Adipocyte (in vitro differentiated cells): Measurements from ENCODE around the gene CCHCR1.
A peak's percentile ranks its signal among the peaks of the same experiment; 100 is the strongest.

Experiments used
- DNase-seq: peaks from one replicate; pipeline ENCODE4 v3.0.0-alpha.2; 2015; ENCODE audit warnings: low read depth
- H3K27me3 ChIP-seq: replicated peaks from 2 replicates; pipeline ENCODE4 v1.7.0; 2013; ENCODE audit warnings: mild to moderate bottlenecking, low read length, moderate library complexity; ENCODE audit not compliant: control insufficient read depth, insufficient read depth
- H3K36me3 ChIP-seq: 2 replicates; pipeline ENCODE4 v1.7.0; 2013; ENCODE audit warnings: low read length, mild to moderate bottlenecking, moderate library complexity; ENCODE audit not compliant: control insufficient read depth, insufficient read depth, severe bottlenecking
- H3K4me1 ChIP-seq: 2 replicates; pipeline ENCODE4 v1.7.0; 2013; ENCODE audit warnings: mild to moderate bottlenecking, low read length, moderate library complexity; ENCODE audit not compliant: control insufficient read depth, insufficient read depth
- H3K4me3 ChIP-seq: 2 replicates; pipeline ENCODE4 v1.7.0; 2013; ENCODE audit warnings: mild to moderate bottlenecking, low read length, moderate library complexity
- H3K9ac ChIP-seq: 2 replicates; pipeline ENCODE4 v1.7.0; 2013; ENCODE audit warnings: mild to moderate bottlenecking, low read length, moderate library complexity
- H3K9me3 ChIP-seq: 2 replicates; pipeline ENCODE4 v1.7.0; 2013; ENCODE audit warnings: mild to moderate bottlenecking, low read length, moderate library complexity; ENCODE audit not compliant: control insufficient read depth

CCHCR1 gene

GRCh38 chr6:31142361-31142761 is 15.2 kb downstream of the CCHCR1 start:
- Histone ChIP-seq H3K4me1 (peaks cover 15% of the 10 kb centered on the region), H3K27me3 (peaks cover 3% of the 10 kb centered on the region), H3K4me3 (no peak overlapping the region), H3K9me3 (no peaks in the 10 kb centered on the region), H3K36me3 (no peaks in the 10 kb centered on the region), H3K9ac (no peak overlapping the region)
- no peak for DNase-seq

- DNase-seq = no peak
- Histone ChIP-seq H3K4me3 (no peak overlapping the region), H3K27me3 (peaks cover 3% of the 10 kb centered on the region), H3K9ac (no peak overlapping the region), H3K9me3 (no peaks in the 10 kb centered on the region), H3K36me3 (no peaks in the 10 kb centered on the region), H3K4me1 (peaks cover 15% of the 10 kb centered on the region)
Measured at GRCh38 chr6:31140643-31141042, 17.0 kb downstream of the CCHCR1 start.

GRCh38 chr6:31139599-31139998 is 18.0 kb downstream of the CCHCR1 start:
- Histone ChIP-seq H3K9ac (no peak overlapping the region), H3K4me3 (no peak overlapping the region), H3K36me3 (no peaks in the 10 kb centered on the region), H3K4me1 (peaks cover 15% of the 10 kb centered on the region), H3K9me3 (no peaks in the 10 kb centered on the region), H3K27me3 (peaks cover 3% of the 10 kb centered on the region)
- DNase-seq = no peak

- no peaks in the 10 kb centered on the region for H3K9me3 ChIP-seq
- H3K4me1 ChIP-seq = peaks cover 12% of the 10 kb centered on the region
- H3K9ac ChIP-seq = peak within 1 kb of the TSS; percentile 72
- H3K27me3 ChIP-seq = peaks cover 3% of the 10 kb centered on the region
- no peaks in the 10 kb centered on the region for H3K36me3 ChIP-seq
- no peak for DNase-seq
- H3K4me3 ChIP-seq = no peak within 1 kb of the TSS
Measured at GRCh38 chr6:31138982-31139381, 18.6 kb downstream of the CCHCR1 start, which contains the start of gene PSORS1C2. PSORS1C2 (minus strand) TSS chr6:31139066; CDS start chr6:31139026, 40 bp downstream.

- DNase-seq = no peak
- no peaks in the 10 kb centered on the region for H3K4me1 ChIP-seq
- H3K4me3 ChIP-seq = no peak overlapping the region
- no peaks in the 10 kb centered on the region for H3K9me3 ChIP-seq
- no peaks in the 10 kb centered on the region for H3K36me3 ChIP-seq
- peaks cover 3% of the 10 kb centered on the region for H3K27me3 ChIP-seq
- H3K9ac ChIP-seq = no peak overlapping the region
Measured at GRCh38 chr6:31135710-31136109, 21.9 kb downstream of the CCHCR1 start.

GRCh38 chr6:31132806-31133205 is 24.8 kb downstream of the CCHCR1 start:
- Histone ChIP-seq H3K9ac (no peak overlapping the region), H3K27me3 (peaks cover 7% of the 10 kb centered on the region), H3K4me1 (no peaks in the 10 kb centered on the region), H3K9me3 (no peaks in the 10 kb centered on the region), H3K36me3 (no peaks in the 10 kb centered on the region), H3K4me3 (no peak overlapping the region)
- DNase-seq = no peak

- no peak overlapping the region for H3K4me3 ChIP-seq
- H3K9me3 ChIP-seq = no peaks in the 10 kb centered on the region
- peaks cover 12% of the 10 kb centered on the region for H3K27me3 ChIP-seq
- H3K9ac ChIP-seq = no peak overlapping the region
- no peak for DNase-seq
- no peaks in the 10 kb centered on the region for H3K36me3 ChIP-seq
- H3K4me1 ChIP-seq = no peaks in the 10 kb centered on the region
Measured at GRCh38 chr6:31131595-31131994, 26.0 kb downstream of the CCHCR1 start.

- Histone ChIP-seq H3K27me3 (peaks cover 12% of the 10 kb centered on the region), H3K36me3 (no peaks in the 10 kb centered on the region), H3K4me3 (no peak overlapping the region), H3K9me3 (no peaks in the 10 kb centered on the region), H3K4me1 (peaks cover 8% of the 10 kb centered on the region), H3K9ac (no peak overlapping the region)
- no peak for DNase-seq
Measured at GRCh38 chr6:31130751-31131150, 26.9 kb downstream of the CCHCR1 start.

- Histone ChIP-seq H3K4me1 (peaks cover 17% of the 10 kb centered on the region), H3K27me3 (peaks cover 12% of the 10 kb centered on the region), H3K9me3 (no peaks in the 10 kb centered on the region), H3K36me3 (no peaks in the 10 kb centered on the region), H3K9ac (no peak overlapping the region), H3K4me3 (no peak overlapping the region)
- DNase-seq = no peak
Measured at GRCh38 chr6:31129130-31129529, 28.5 kb downstream of the CCHCR1 start.

GRCh38 chr6:31128093-31128676 is 29.4 kb downstream of the CCHCR1 start:
- Histone ChIP-seq H3K9ac (no peak overlapping the region), H3K36me3 (no peaks in the 10 kb centered on the region), H3K4me1 (peaks cover 19% of the 10 kb centered on the region), H3K4me3 (no peak overlapping the region), H3K9me3 (no peaks in the 10 kb centered on the region), H3K27me3 (peaks cover 12% of the 10 kb centered on the region)
- peak; percentile 68 for DNase-seq

GRCh38 chr6:31126396-31127175 is 31.0 kb downstream of the CCHCR1 start:
- DNase-seq = no peak

More at GRCh38 chr6:31126396-31127175, 31.0 kb downstream of the CCHCR1 start:
- Histone ChIP-seq H3K9me3 (no peaks in the 10 kb centered on the region), H3K27me3 (peaks cover 12% of the 10 kb centered on the region), H3K4me1 (peaks cover 26% of the 10 kb centered on the region), H3K36me3 (no peaks in the 10 kb centered on the region), H3K4me3 (no peak overlapping the region), H3K9ac (no peak overlapping the region)
